CD4-positive, alpha-beta memory T cell (primary cell): Measurements from ENCODE around the gene DOLK. TPM values are rescaled to one million over a fixed set of nuclear protein-coding genes. Genes with fewer than 3 reads are reported as not detected.
"Not testable (repeated sequence)": the region's sequence is repeated elsewhere in the genome, so short reads cannot be mapped to it uniquely, and the experiment has no call there.

Experiments used
- CTCF ChIA-PET: fragments of 350-600 bp; sonication (Branson Sonifier 250); formaldehyde crosslinking; loops from one replicate; lab custom pipeline; 2021; ENCODE audit warnings: inconsistent platforms; ENCODE audit not compliant: partially characterized antibody; lab: Charles Lee
- POLR2A ChIA-PET: fragments of 350-600 bp; sonication (Branson Sonifier 250); formaldehyde crosslinking; loops from one replicate; lab custom pipeline; 2021; ENCODE audit not compliant: partially characterized antibody; lab: Charles Lee
- DNase-seq, 5 donors: peaks; one replicate each; pipeline versions ENCODE4 v3.0.0 to v3.0.0-alpha.2; 2020 to 2022; ENCODE audit warnings: mixed read lengths in 1 of 5
- H3K27ac ChIP-seq: one replicate; pipeline ENCODE4 v1.7.0; 2013; ENCODE audit warnings: low read depth, low read length
- H3K27me3 ChIP-seq: 2 replicates; pipeline ENCODE4 v1.7.0; 2013; ENCODE audit warnings: mild to moderate bottlenecking, low read length, moderate library complexity; ENCODE audit not compliant: insufficient read depth
- H3K36me3 ChIP-seq: 2 replicates; pipeline ENCODE4 v1.7.0; 2013; ENCODE audit warnings: mild to moderate bottlenecking, low read length, moderate library complexity; ENCODE audit not compliant: insufficient read depth
- H3K4me1 ChIP-seq: 2 replicates; pipeline ENCODE4 v1.7.0; 2013; ENCODE audit warnings: mild to moderate bottlenecking, low read length, moderate library complexity; ENCODE audit not compliant: insufficient read depth
- H3K4me3 ChIP-seq, 2 donors: one replicate each; pipeline ENCODE4 v1.7.0; 2013; ENCODE audit warnings: low read length in 2 of 2, mild to moderate bottlenecking in 1 of 2
- H3K9me3 ChIP-seq, 2 donors: one replicate each; pipeline ENCODE4 v1.7.0; 2013; ENCODE audit warnings: low read length in 2 of 2, control low read depth in 1 of 2; ENCODE audit not compliant: control insufficient read depth in 1 of 2
- H3K27ac Mint-ChIP-seq, 7 donors: one replicate each; pipeline ENCODE4 v1.8.0; 2020 to 2021; ENCODE audit warnings: mixed read lengths in 7 of 7, mild to moderate bottlenecking in 6 of 7, inconsistent platforms in 3 of 7, moderate library complexity in 3 of 7
- H3K27me3 Mint-ChIP-seq, 2 donors: one replicate each; pipeline ENCODE4 v1.8.0; 2020 to 2021; ENCODE audit warnings: mixed read lengths in 2 of 2
- H3K36me3 Mint-ChIP-seq, 2 donors: one replicate each; pipeline ENCODE4 v1.8.0; 2020 to 2021; ENCODE audit warnings: mixed read lengths in 2 of 2, inconsistent platforms in 1 of 2, mild to moderate bottlenecking in 1 of 2
- H3K4me1 Mint-ChIP-seq, 4 donors: one replicate each; pipeline ENCODE4 v1.8.0; 2020 to 2021; ENCODE audit warnings: mixed read lengths in 4 of 4, mild to moderate bottlenecking in 1 of 4
- H3K4me3 Mint-ChIP-seq, 8 donors: one replicate each; pipeline ENCODE4 v1.8.0; 2020 to 2021; ENCODE audit warnings: mixed read lengths in 8 of 8, mild to moderate bottlenecking in 7 of 8, moderate library complexity in 6 of 8, inconsistent platforms in 3 of 8
- H3K9me3 Mint-ChIP-seq, 8 donors: one replicate each; pipeline ENCODE4 v1.8.0; 2020 to 2021; ENCODE audit warnings: mixed read lengths in 8 of 8, mild to moderate bottlenecking in 5 of 8, inconsistent platforms in 3 of 8, moderate library complexity in 1 of 8
- intact Hi-C: fragments of 100-400 bp; cut with micrococcal nuclease; formaldehyde crosslinking; loops from one replicate; pipeline ENCODE4 v1.15.1; 2023
- polyA plus RNA-seq, 2 donors: library from polyadenylated mRNA; unstranded; fragments of 300-500 nt; fragmentation: Illumina TruSeq; gene quantifications; one replicate each; pipeline ENCODE4 v1.2.3, GENCODE V29; 2021
- total RNA-seq, 2 experiments: library from RNA; stranded (reverse); gene quantifications; one replicate each; pipeline ENCODE4 v1.2.3, GENCODE V29; 2021

The DOLK gene
- total and polyA plus RNA-seq, 4 experiments from 2014 or later, result 9.1 to 12.9 (median 10.8) TPM

GRCh38 chr9:128972956-128973355 is 25.6 kb upstream of the DOLK start:
- POLR2A ChIA-PET, result no interaction called here
- DNase-seq, result no peak
- Histone ChIP-seq H3K36me3 (peaks cover 60% of the 10 kb centered on the region), H3K4me3 (no peak overlapping the region), H3K9me3 (no peaks in the 10 kb centered on the region), H3K27ac (no peak overlapping the region), H3K27me3 (no peaks in the 10 kb centered on the region), H3K4me1 (no peaks in the 10 kb centered on the region)
- Mint-ChIP-seq H3K36me3 (peaks cover 49 to 69% of the 10 kb centered on the region in 2 donors), H3K9me3 (no peaks in the 10 kb centered on the region), H3K27ac (peak overlapping the region in 3 of 7 donors; percentile 8 to 65 (median 14)), H3K27me3 (no peaks in the 10 kb centered on the region), H3K4me1 (peaks cover 0 to 4% (median 0%) of the 10 kb centered on the region in 4 donors), H3K4me3 (no peak overlapping the region)
- CTCF ChIA-PET, result no interaction called here
- intact Hi-C loops, result no loop called here

- Mint-ChIP-seq H3K4me3 (no peak overlapping the region), H3K4me1 (peaks cover 0 to 4% (median 0%) of the 10 kb centered on the region in 4 donors), H3K36me3 (peaks cover 45 to 55% of the 10 kb centered on the region in 2 donors), H3K27me3 (no peaks in the 10 kb centered on the region), H3K9me3 (no peaks in the 10 kb centered on the region), H3K27ac (peak overlapping the region in 1 of 7 donors; percentile 25)
- H3K27me3 ChIP-seq, result no peaks in the 10 kb centered on the region
- H3K27ac ChIP-seq, result no peak overlapping the region
- H3K4me3 ChIP-seq, result no peak overlapping the region
- H3K9me3 ChIP-seq, result no peaks in the 10 kb centered on the region
- ChIA-PET POLR2A (no interaction called here), CTCF (no interaction called here)
- H3K36me3 ChIP-seq, result peaks cover 55% of the 10 kb centered on the region
- intact Hi-C loops, result no loop called here
- H3K4me1 ChIP-seq, result no peaks in the 10 kb centered on the region
- DNase-seq, result no peak
Measured at GRCh38 chr9:128969491-128969890, 22.1 kb upstream of the DOLK start.

- DNase-seq, H3K4me1 Mint-ChIP-seq, H3K27ac Mint-ChIP-seq, H3K4me1 ChIP-seq, CTCF ChIA-PET, H3K4me3 ChIP-seq, POLR2A ChIA-PET, H3K9me3 Mint-ChIP-seq, H3K27ac ChIP-seq, H3K4me3 Mint-ChIP-seq, H3K27me3 Mint-ChIP-seq, H3K27me3 ChIP-seq, H3K9me3 ChIP-seq, intact Hi-C loops: not testable (repeated sequence)
- H3K36me3 Mint-ChIP-seq, result peaks cover 26 to 44% of the 10 kb centered on the region in 2 donors
- peaks cover 29% of the 10 kb centered on the region for H3K36me3 ChIP-seq
Measured at GRCh38 chr9:128961403-128961802, 14.0 kb upstream of the DOLK start.

- intact Hi-C loops, result loop anchor here (1.0 to 2.0 kb wide), 5 partner anchors 65 to 176 kb away; partner anchors contain the start of genes LRRC8A, SH3GLB2, SPOUT1 and TBC1D13
- DNase-seq, result no peak
- Mint-ChIP-seq H3K9me3 (peaks cover 0 to 4% (median 0%) of the 10 kb centered on the region in 8 donors), H3K27ac (peak overlapping the region; percentile 93 to 99 (median 98)), H3K4me3 (peak overlapping the region; percentile 94 to 100 (median 98)), H3K36me3 (peaks cover 4 to 25% of the 10 kb centered on the region in 2 donors), H3K4me1 (peaks cover 16 to 37% (median 25%) of the 10 kb centered on the region in 4 donors), H3K27me3 (no peaks in the 10 kb centered on the region)
- H3K27me3 ChIP-seq, result no peaks in the 10 kb centered on the region
- H3K4me3 ChIP-seq, result peak overlapping the region; percentile 36 to 90
- peaks cover 29% of the 10 kb centered on the region for H3K4me1 ChIP-seq
- ChIA-PET POLR2A (interaction anchor here (1.3 to 1.6 kb wide), 4 partner anchors 10 to 120 kb away, joined by 3 to 7 read pairs (median 4); partner anchors contain the start of gene SPOUT1), CTCF (interaction anchor here (1.4 kb wide), 1 partner anchor 19 kb away, joined by 3 read pairs; no protein-coding TSS in a partner anchor)
- no peaks in the 10 kb centered on the region for H3K9me3 ChIP-seq
- peak overlapping the region; percentile 87 for H3K27ac ChIP-seq
- H3K36me3 ChIP-seq, result no peaks in the 10 kb centered on the region
Measured at GRCh38 chr9:128947277-128947526, 201 bp downstream of the DOLK start.

GRCh38 chr9:128946571-128947276 is 679 bp downstream of the DOLK start:
- POLR2A ChIA-PET, result interaction anchor here (1.6 kb wide), 2 partner anchors 44 to 117 kb away, joined by 4 to 7 read pairs; partner anchors contain the start of gene SPOUT1
- H3K27me3 Mint-ChIP-seq, result no peaks in the 10 kb centered on the region
- H3K4me1 Mint-ChIP-seq, result peaks cover 16 to 37% (median 25%) of the 10 kb centered on the region in 4 donors
- no peaks in the 10 kb centered on the region for H3K9me3 ChIP-seq
- H3K36me3 ChIP-seq, result no peaks in the 10 kb centered on the region
- H3K27ac Mint-ChIP-seq, result peak overlapping the region; percentile 93 to 99 (median 98)
- intact Hi-C loops, result loop anchor here (1.0 to 2.0 kb wide), 5 partner anchors 64 to 175 kb away; partner anchors contain the start of genes LRRC8A, SH3GLB2, SPOUT1 and TBC1D13
- H3K27ac ChIP-seq, result peak overlapping the region; percentile 87
- H3K4me3 ChIP-seq, result peak overlapping the region; percentile 36 to 90
- H3K27me3 ChIP-seq, result no peaks in the 10 kb centered on the region
- peak in 1 of 5 donors; percentile 45 for DNase-seq
- H3K4me3 Mint-ChIP-seq, result peak overlapping the region; percentile 94 to 100 (median 98)
- CTCF ChIA-PET, result interaction anchor here (1.4 kb wide), 1 partner anchor 19 kb away, joined by 3 read pairs; no protein-coding TSS in a partner anchor
- H3K9me3 Mint-ChIP-seq, result peaks cover 0 to 4% (median 0%) of the 10 kb centered on the region in 8 donors
- H3K4me1 ChIP-seq, result peaks cover 29% of the 10 kb centered on the region
- H3K36me3 Mint-ChIP-seq, result peaks cover 4 to 25% of the 10 kb centered on the region in 2 donors

GRCh38 chr9:128945798-128946501 is 1.5 kb downstream of the DOLK start:
- CTCF ChIA-PET, result interaction anchor here (1.4 kb wide), 1 partner anchor 18 kb away, joined by 3 read pairs; no protein-coding TSS in a partner anchor
- POLR2A ChIA-PET, result interaction anchor here (0.6 kb wide), 1 partner anchor 958 kb away, joined by 4 read pairs; no protein-coding TSS in a partner anchor
- peaks cover 0 to 23% of the 10 kb centered on the region in 2 donors for H3K36me3 Mint-ChIP-seq
- Histone ChIP-seq H3K4me3 (no peak overlapping the region), H3K27ac (no peak overlapping the region), H3K36me3 (no peaks in the 10 kb centered on the region), H3K4me1 (peaks cover 29% of the 10 kb centered on the region), H3K27me3 (no peaks in the 10 kb centered on the region), H3K9me3 (no peaks in the 10 kb centered on the region)
- no peak for DNase-seq
- H3K4me3 Mint-ChIP-seq, result peak overlapping the region; percentile 94 to 100 (median 98)
- peaks cover 15 to 37% (median 25%) of the 10 kb centered on the region in 4 donors for H3K4me1 Mint-ChIP-seq
- peaks cover 0 to 4% (median 0%) of the 10 kb centered on the region in 8 donors for H3K9me3 Mint-ChIP-seq
- intact Hi-C loops, result loop anchor here (2.0 kb wide), 1 partner anchor 83 kb away; the partner anchor contains the start of gene SH3GLB2
- no peaks in the 10 kb centered on the region for H3K27me3 Mint-ChIP-seq
- peak overlapping the region; percentile 40 to 99 (median 95) for H3K27ac Mint-ChIP-seq

GRCh38 chr9:128944966-128945365 is 2.4 kb downstream of the DOLK start:
- H3K4me3 ChIP-seq, H3K36me3 ChIP-seq, H3K27ac Mint-ChIP-seq, POLR2A ChIA-PET, DNase-seq, H3K27me3 ChIP-seq, H3K9me3 ChIP-seq, H3K27ac ChIP-seq, intact Hi-C loops, H3K27me3 Mint-ChIP-seq, H3K9me3 Mint-ChIP-seq, CTCF ChIA-PET: not testable (repeated sequence)
- Mint-ChIP-seq H3K4me3 (peak overlapping the region in 1 of 8 donors; percentile 54), H3K36me3 (peaks cover 0 to 21% of the 10 kb centered on the region in 2 donors), H3K4me1 (peaks cover 13 to 37% (median 25%) of the 10 kb centered on the region in 4 donors)
- H3K4me1 ChIP-seq, result peaks cover 29% of the 10 kb centered on the region
